Esophagus squamous epithelium (tissue), 5 donors: Measurements from ENCODE around the gene NADK2. TPM values are rescaled to one million over a fixed set of nuclear protein-coding genes. Genes with fewer than 3 reads are reported as not detected.
"Not testable (repeated sequence)": the region's sequence is repeated elsewhere in the genome, so short reads cannot be mapped to it uniquely, and the experiment has no call there.

Source experiments
- DNase-seq: peaks from one replicate; lab custom pipeline; 2025; lab: John Stamatoyannopoulos, UW
- H3K27ac ChIP-seq, 4 donors: fragments of 200-600 bp; sonication (generic); one replicate each; pipeline ENCODE4 v1.5.1; 2016 to 2019; ENCODE audit warnings: mild to moderate bottlenecking in 1 of 4
- H3K27me3 ChIP-seq, 4 donors: fragments of 200-600 bp; sonication (generic); 1 replicate in 3 of 4; 2 replicates in 1 of 4; pipeline versions ENCODE4 v1.5.1 to v1.6.0; 2017 to 2021; ENCODE audit warnings: antibody characterized with exemption in 1 of 4
- H3K36me3 ChIP-seq, 3 donors: fragments of 200-600 bp; sonication (generic); one replicate each; pipeline ENCODE4 v1.5.1; 2016 to 2019
- H3K4me1 ChIP-seq, 3 donors: fragments of 200-600 bp; sonication (generic); one replicate each; pipeline ENCODE4 v1.5.1; 2017 to 2019
- H3K4me3 ChIP-seq, 4 donors: fragments of 200-600 bp; sonication (generic); 1 replicate in 3 of 4; 2 replicates in 1 of 4; pipeline ENCODE4 v1.5.1; 2016 to 2019; ENCODE audit warnings: mild to moderate bottlenecking in 2 of 4, moderate library complexity in 1 of 4
- H3K9me3 ChIP-seq, 3 donors: fragments of 200-600 bp; sonication (generic); one replicate each; pipeline ENCODE4 v1.5.1; 2016 to 2019
- CTCF ChIP-seq, 6 experiments: fragments of 450-650 bp in 4 of 6; fragments of 200-600 bp in 2 of 6; sonication (generic) in 2 of 6; IDR thresholded peaks; one replicate each; pipeline ENCODE4 v1.5.1; 2016 to 2019; ENCODE audit warnings: antibody characterized with exemption in 6 of 6, mild to moderate bottlenecking in 4 of 6, moderate library complexity in 4 of 6
- POLR2A ChIP-seq, 4 donors: fragments of 450-650 bp; IDR thresholded peaks; one replicate each; pipeline ENCODE4 v1.6.1; 2017; ENCODE audit warnings: antibody characterized with exemption in 4 of 4, mild to moderate bottlenecking in 4 of 4, moderate library complexity in 3 of 4
- WGBS, 2 donors: methylation state at CpG; one replicate each; pipeline ENCODE4 v1.1.5; 2018; 5-methylcytosine and 5-hydroxymethylcytosine counted together
- intact Hi-C: fragments of 100-400 bp; cut with DNase I; formaldehyde crosslinking; loops from one replicate; pipeline ENCODE4 v1.15.0; 2022
- total RNA-seq, 4 donors: library from RNA; depleted of rRNA; stranded (reverse); fragments of >200 nt; gene quantifications; one replicate each; pipeline ENCODE4 v1.1.0, GENCODE V29; 2016
- donor health status: DM: yes; HTN: yes; CAD: no.

The NADK2 gene
- total RNA-seq, 4 donors from 2014 or later = 9.0 to 19.6 (median 15.4) TPM

DNA sequence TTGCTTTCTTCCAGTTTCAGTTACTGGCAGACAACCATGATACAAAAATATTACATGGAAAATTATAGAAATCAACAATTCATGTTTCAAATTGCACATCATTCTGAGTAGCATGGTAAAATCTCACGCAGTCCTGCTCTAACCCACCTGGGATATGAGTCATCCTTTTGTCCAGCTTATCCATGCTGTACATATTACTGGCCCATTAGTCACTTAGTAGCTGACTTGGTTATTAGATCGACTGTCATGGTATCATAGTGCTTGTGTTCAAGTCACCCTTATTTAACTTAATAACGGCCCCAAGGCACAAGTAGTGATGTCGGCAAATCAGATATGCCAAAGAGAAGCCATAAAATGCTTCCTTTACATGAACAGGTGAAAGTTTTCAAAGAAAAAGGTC is 41.2 kb downstream of the NADK2 start:
- DNase-seq = no peak
- TF ChIP-seq CTCF (IDR thresholded peaks at IDR 0.05) (no peak), POLR2A (IDR thresholded peaks at IDR 0.05) (no peak)
- H3K36me3 ChIP-seq = peaks cover 0 to 83% (median 4%) of the 10 kb centered on the region in 3 donors
- H3K9me3 ChIP-seq = no peaks in the 10 kb centered on the region
- 67 to 89% methylated on average over 4 of the region's 4 CpGs for WGBS, 2 donors
- no peak overlapping the region for H3K4me3 ChIP-seq
- intact Hi-C loops = no loop called here
- H3K4me1 ChIP-seq = peaks cover 0 to 6% (median 0%) of the 10 kb centered on the region in 3 donors
- no peak overlapping the region for H3K27ac ChIP-seq
- H3K27me3 ChIP-seq = no peaks in the 10 kb centered on the region

DNA sequence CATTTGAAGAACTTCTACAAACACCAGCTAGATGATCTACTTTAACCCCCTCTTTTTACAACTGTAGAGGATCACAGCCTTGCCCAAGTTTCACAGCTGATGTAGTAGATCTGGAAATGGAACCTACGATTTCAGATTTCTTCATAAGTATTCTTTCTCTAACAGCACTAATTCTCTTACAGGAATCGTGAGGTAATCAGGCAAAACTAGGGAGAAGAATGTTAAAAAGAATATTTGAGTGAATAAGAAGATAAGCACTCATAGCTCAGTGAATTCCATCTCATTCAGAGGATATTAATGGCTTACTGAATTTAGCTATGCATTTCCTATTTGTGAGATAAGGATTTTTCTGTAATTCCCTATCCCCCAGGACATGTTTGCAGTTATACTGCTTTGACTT is 42.1 kb downstream of the NADK2 start:
- 82 to 93% methylated on average over 2 of the region's 2 CpGs for WGBS, 2 donors
- Histone ChIP-seq H3K9me3 (no peaks in the 10 kb centered on the region), H3K4me1 (peaks cover 0 to 6% (median 0%) of the 10 kb centered on the region in 3 donors), H3K36me3 (peaks cover 0 to 87% (median 4%) of the 10 kb centered on the region in 3 donors), H3K4me3 (no peak overlapping the region), H3K27me3 (no peaks in the 10 kb centered on the region), H3K27ac (no peak overlapping the region)
- intact Hi-C loops = no loop called here
- TF ChIP-seq POLR2A (IDR thresholded peaks at IDR 0.05) (no peak), CTCF (IDR thresholded peaks at IDR 0.05) (no peak)
- DNase-seq = no peak

- H3K9me3 ChIP-seq, H3K4me1 ChIP-seq, H3K27me3 ChIP-seq, H3K27ac ChIP-seq, DNase-seq, intact Hi-C loops, H3K4me3 ChIP-seq: not testable (repeated sequence)
- 79 to 87% methylated on average over 2 to 3 of the region's 3 CpGs for WGBS, 2 donors
- peaks cover 0 to 91% (median 4%) of the 10 kb centered on the region in 3 donors for H3K36me3 ChIP-seq
Measured at GRCh38 chr5:36198783-36199182, 42.9 kb downstream of the NADK2 start.

DNA sequence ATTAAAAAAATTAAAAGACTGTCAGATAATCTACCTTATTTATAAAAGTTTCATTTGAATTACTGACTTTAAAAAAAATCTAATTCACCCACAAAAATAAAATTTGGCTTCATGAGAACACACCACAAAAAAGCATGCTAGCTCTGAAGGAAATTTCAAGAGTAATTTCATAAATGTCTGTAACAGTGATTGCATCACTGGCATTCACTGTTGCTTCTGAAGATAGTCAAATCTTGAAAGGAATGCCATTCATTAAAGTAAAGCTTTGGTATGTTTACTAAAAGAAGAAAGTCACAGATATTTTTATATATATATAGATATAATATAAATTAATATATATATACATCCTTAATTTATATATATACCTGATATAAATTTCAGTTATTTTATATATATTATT is 43.4 kb downstream of the NADK2 start:
- Histone ChIP-seq H3K4me3 (no peak overlapping the region), H3K9me3 (no peaks in the 10 kb centered on the region), H3K27ac (no peak overlapping the region), H3K36me3 (peaks cover 0 to 89% (median 4%) of the 10 kb centered on the region in 3 donors), H3K27me3 (no peaks in the 10 kb centered on the region), H3K4me1 (peaks cover 0 to 6% (median 0%) of the 10 kb centered on the region in 3 donors)
- DNase-seq = no peak
- intact Hi-C loops = no loop called here
- TF ChIP-seq CTCF (IDR thresholded peaks at IDR 0.05) (no peak), POLR2A (IDR thresholded peaks at IDR 0.05) (no peak)

DNA sequence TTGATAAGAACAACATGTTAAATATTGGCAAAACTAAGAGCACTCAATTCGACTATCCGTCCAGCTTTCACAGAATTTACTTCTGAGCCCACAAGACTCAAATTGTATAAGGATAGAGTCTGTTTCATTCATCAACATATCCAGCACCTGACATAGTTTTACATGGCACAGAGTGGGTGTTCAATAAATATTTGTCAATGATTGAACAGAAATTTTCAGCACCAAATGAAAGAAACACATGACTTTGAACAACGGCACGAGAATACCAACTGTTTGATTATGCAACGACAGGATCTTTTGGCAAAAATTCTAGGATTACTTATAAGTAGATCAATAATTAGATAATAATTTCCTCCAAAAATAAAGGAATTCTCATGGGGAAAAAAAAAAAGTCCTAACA is 48.0 kb downstream of the NADK2 start:
- Histone ChIP-seq H3K4me1 (no peaks in the 10 kb centered on the region), H3K36me3 (peaks cover 0 to 85% (median 4%) of the 10 kb centered on the region in 3 donors), H3K4me3 (no peak overlapping the region), H3K9me3 (peaks cover 0 to 13% (median 4%) of the 10 kb centered on the region in 3 donors), H3K27ac (no peak overlapping the region), H3K27me3 (no peaks in the 10 kb centered on the region)
- TF ChIP-seq CTCF (IDR thresholded peaks at IDR 0.05) (no peak), POLR2A (IDR thresholded peaks at IDR 0.05) (no peak)
- WGBS, 2 donors = 93 to 96% methylated on average over 5 of the region's 5 CpGs
- no peak for DNase-seq
- intact Hi-C loops = no loop called here

- H3K27ac ChIP-seq, H3K4me3 ChIP-seq, intact Hi-C loops, H3K9me3 ChIP-seq, H3K27me3 ChIP-seq, DNase-seq, H3K4me1 ChIP-seq: not testable (repeated sequence)
- 47 to 79% methylated on average over 1 to 2 of the region's 4 CpGs for WGBS, 2 donors
- H3K36me3 ChIP-seq = peaks cover 0 to 50% (median 0%) of the 10 kb centered on the region in 3 donors
Measured at GRCh38 chr5:36184408-36184807, 57.3 kb downstream of the NADK2 start.
